SJSA1 (cell line): ENCODE measurements around the gene WSB1. TPM values are rescaled to one million over a fixed set of nuclear protein-coding genes. Genes with fewer than 3 reads are reported as not detected.
A peak's percentile ranks its signal among the peaks of the same experiment; 100 is the strongest.

ENCODE experiments used
- DNase-seq, 2 experiments: peaks; one replicate each; pipeline ENCODE4 v3.0.0-alpha.2; 2015 to 2020; ENCODE audit warnings: low spot score in 2 of 2, low read depth in 1 of 2
- H3K27ac ChIP-seq: fragments of 250-450 bp; sonication (Bioruptor Pico); 2 replicates; pipeline ENCODE4 v1.5.1; 2020; ENCODE audit warnings: mild to moderate bottlenecking, moderate library complexity
- H3K27me3 ChIP-seq: fragments of 250-450 bp; sonication (Bioruptor Pico); replicated peaks from 2 replicates; pipeline ENCODE4 v1.5.1; 2020; ENCODE audit warnings: mild to moderate bottlenecking, moderate library complexity
- H3K36me3 ChIP-seq: fragments of 250-450 bp; sonication (Bioruptor Pico); 2 replicates; pipeline ENCODE4 v1.5.1; 2020; ENCODE audit warnings: mild to moderate bottlenecking
- H3K4me1 ChIP-seq: fragments of 250-450 bp; sonication (Bioruptor Pico); replicated peaks from 2 replicates; pipeline ENCODE4 v1.6.1; 2021; ENCODE audit warnings: mild to moderate bottlenecking
- H3K4me3 ChIP-seq: fragments of 250-450 bp; sonication (Bioruptor Pico); 2 replicates; pipeline ENCODE4 v1.5.1; 2020; ENCODE audit warnings: mild to moderate bottlenecking
- H3K9me3 ChIP-seq: fragments of 250-450 bp; sonication (Bioruptor Pico); replicated peaks from 2 replicates; pipeline ENCODE4 v1.5.1; 2020; ENCODE audit warnings: mild to moderate bottlenecking
- total RNA-seq: library from RNA; depleted of rRNA; stranded (reverse); fragments of >200 nt; shearing (Covaris generic); gene quantifications from 2 replicates; pipeline ENCODE4 v1.2.3, GENCODE V29; 2014

Gene WSB1
- total RNA-seq, 1 experiment from 2014 or later = 55.3 TPM

DNA sequence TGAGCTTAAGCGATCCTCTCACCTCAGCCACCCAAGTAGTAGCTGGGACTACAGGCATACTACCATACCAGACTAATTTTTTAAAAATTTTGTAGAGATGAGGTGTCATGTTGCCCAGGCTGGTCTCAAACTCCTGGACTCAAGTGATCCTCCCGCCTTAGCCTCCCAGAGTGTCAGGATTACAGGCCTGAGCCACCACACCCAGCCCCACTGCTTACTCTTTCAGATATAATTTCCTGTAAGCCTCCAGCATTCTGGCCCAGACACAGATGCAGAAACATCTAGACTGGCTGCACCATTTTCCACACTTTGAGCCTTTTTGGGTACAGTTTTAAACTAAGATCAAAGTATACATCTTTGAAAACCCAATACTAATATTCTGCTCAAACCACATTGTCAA lies 8.4 kb upstream of the WSB1 start:
- DNase-seq = no peak
- H3K4me3 ChIP-seq = no peak overlapping the region
- H3K4me1 ChIP-seq = no peaks in the 10 kb centered on the region
- H3K27me3 ChIP-seq = no peaks in the 10 kb centered on the region; the same call in 1 of the 2 replicates
- no peaks in the 10 kb centered on the region for H3K36me3 ChIP-seq
- no peak overlapping the region for H3K27ac ChIP-seq
- no peaks in the 10 kb centered on the region for H3K9me3 ChIP-seq

DNA sequence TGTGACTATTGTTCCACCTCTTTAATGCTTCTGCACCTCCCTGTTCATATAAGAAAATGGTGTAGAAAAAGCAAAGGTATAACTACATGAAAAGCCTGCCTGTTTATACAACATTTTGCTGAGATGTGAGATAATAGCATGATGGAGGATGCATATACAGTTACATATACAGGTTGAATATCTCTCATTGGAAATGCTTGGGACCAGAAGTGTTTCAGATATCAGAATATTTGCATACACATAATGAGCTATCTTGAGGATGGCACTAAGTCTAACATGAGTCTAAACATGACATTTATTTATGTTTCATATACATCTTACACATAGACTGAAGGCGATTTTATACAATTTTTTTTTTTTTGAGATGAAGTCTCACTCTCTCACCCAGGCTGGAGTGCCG lies 5.7 kb upstream of the WSB1 start:
- Histone ChIP-seq H3K4me1 (peaks cover under 1% of the 10 kb centered on the region), H3K4me3 (no peak overlapping the region), H3K27ac (no peak overlapping the region), H3K36me3 (no peaks in the 10 kb centered on the region), H3K9me3 (no peaks in the 10 kb centered on the region), H3K27me3 (no peaks in the 10 kb centered on the region; the same call in 1 of the 2 replicates)
- DNase-seq = no peak

DNA sequence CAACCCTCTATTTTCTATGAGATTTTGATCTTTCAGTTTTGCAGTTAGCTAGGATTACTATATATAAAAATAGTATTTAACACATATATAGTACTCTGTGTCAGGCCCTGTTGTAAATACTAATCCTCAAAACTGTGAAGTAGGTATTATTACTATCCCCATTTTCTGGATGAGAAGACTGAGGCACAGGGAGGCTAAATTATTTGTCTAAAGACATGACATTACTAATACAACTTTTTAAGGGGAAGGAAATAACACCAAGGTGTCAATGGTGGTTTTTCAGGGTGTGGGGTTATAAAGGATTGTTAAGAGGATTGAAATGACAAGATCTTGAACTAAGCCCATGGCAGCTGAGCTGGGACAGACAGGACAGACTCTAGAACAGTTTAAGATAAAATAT lies 4.1 kb upstream of the WSB1 start:
- Histone ChIP-seq H3K4me3 (no peak overlapping the region), H3K27me3 (no peaks in the 10 kb centered on the region; the same call in 1 of the 2 replicates), H3K4me1 (peaks cover 8% of the 10 kb centered on the region), H3K36me3 (peaks cover 7% of the 10 kb centered on the region), H3K9me3 (no peaks in the 10 kb centered on the region), H3K27ac (no peak overlapping the region)
- DNase-seq = no peak

DNA sequence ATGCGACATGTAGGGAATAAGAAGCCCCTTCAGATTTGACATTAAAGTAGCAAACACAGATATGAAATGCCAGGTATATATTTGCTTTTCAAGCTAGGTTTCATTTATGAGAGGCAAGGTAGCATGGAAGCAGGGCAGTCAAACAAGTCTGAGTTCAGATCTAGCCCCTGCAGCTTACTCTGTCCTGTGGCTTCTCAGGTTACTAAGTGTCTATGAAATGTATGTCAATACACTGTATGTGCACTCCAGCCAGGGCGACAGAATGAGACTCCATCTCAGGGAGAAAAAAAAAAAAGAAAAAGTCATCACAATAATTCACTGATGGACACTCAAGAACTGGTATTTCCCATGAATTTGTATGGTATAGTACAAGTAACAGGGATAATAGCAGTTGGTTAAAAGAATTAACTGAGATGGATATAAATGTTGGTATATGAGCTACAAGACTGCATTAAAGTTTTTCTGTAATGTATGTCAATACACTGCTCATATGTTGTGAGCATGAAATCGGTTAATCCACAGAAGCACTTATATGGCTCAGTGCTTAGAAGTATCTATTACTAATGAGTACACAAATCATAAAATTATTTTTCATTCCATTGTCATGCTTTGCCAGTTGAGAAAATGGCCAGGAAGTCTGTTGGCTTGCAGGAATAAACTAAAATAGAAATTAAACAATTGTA lies 2.9 kb upstream of the WSB1 start:
- Histone ChIP-seq H3K9me3 (no peaks in the 10 kb centered on the region), H3K27ac (no peak overlapping the region), H3K36me3 (peaks cover 7% of the 10 kb centered on the region), H3K4me3 (no peak overlapping the region), H3K27me3 (no peaks in the 10 kb centered on the region; the same call in 1 of the 2 replicates), H3K4me1 (peaks cover 8% of the 10 kb centered on the region)
- DNase-seq = no peak

DNA sequence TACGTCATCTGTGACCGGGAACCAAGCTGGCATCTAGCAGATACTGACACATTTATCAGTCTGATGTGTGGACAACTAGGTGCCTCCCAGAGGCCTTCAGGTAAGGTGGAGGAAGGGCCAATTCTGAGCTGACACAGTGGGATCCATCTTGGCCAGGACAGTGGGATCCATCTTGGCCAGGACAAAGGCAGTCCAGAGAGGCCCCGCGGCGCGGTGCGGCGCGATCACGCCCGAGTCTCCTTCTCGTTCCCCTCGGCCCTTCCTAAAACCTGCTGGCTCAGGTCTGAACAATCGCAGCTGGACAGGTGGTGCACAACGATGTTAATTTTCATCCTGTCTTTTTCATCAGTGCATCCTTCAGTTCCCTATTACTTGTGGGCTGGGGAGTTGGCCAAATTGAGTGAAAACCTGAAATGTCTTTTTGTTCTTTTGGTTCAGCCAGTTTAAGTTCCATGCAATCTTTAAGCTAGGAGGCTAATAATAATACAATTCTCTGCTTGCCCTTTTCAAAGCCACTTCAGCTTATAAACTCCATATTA lies 486 bp upstream of the WSB1 start:
- peak overlapping the region; percentile 86 for H3K4me3 ChIP-seq
- no peaks in the 10 kb centered on the region for H3K27me3 ChIP-seq

DNA sequence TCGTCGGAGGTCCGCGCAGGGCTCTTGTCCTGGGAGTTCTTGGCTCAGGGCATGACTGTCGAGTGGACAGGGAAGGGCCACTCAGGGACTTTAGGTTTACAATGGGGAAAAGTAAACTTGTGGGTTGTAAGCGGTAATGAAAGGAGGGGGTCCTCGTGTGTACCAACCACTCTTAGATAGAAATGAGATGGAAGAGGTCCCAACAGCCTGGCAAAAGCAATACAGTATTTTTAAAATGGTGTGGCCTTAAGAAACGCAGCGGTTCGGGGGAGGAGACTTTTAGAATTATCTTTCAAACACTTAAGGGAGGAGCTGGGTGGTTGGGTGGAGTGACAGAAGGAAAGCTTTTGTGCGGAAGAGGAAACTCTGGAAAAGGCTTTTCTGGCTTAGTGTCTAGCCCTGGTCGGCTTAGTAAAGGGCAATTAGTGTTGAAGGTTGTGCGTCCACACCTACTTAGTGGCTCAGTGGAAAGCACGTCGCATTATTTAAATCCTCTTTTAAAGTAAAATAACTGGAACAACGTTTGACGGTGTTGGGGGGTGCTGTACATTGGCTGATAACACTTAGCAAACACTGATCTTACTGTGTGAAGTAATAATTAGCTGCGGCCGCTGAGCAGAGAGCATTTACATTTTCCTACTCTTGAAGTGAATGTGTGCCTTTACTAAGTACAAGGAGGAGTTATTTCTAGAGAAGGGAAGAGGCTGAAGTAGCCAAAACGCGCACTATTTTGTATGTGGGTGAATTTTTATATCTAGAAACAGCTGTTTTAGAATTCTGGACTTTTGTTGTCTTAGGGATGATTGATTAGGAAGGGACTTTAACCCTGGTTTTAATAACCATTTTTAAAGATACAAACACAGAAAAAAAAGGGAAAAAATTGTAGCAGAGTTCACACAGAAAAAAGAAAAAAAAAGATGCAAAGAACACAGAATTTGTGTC lies 1.0 kb downstream of the WSB1 start:
- peaks cover 23% of the 10 kb centered on the region for H3K36me3 ChIP-seq
- peak overlapping the region; percentile 95 for H3K27ac ChIP-seq
- H3K27me3 ChIP-seq = no peaks in the 10 kb centered on the region
- peak overlapping the region; percentile 86 for H3K4me3 ChIP-seq
- H3K9me3 ChIP-seq = no peaks in the 10 kb centered on the region
- H3K4me1 ChIP-seq = peaks cover 13% of the 10 kb centered on the region
- DNase-seq = peak; percentile 46 to 86

More for the DNA sequence above, 486 bp upstream of the WSB1 start:
- Histone ChIP-seq H3K4me1 (peaks cover 13% of the 10 kb centered on the region), H3K27ac (peak overlapping the region; percentile 95), H3K36me3 (peaks cover 21% of the 10 kb centered on the region), H3K9me3 (no peaks in the 10 kb centered on the region)
- DNase-seq = no peak

DNA sequence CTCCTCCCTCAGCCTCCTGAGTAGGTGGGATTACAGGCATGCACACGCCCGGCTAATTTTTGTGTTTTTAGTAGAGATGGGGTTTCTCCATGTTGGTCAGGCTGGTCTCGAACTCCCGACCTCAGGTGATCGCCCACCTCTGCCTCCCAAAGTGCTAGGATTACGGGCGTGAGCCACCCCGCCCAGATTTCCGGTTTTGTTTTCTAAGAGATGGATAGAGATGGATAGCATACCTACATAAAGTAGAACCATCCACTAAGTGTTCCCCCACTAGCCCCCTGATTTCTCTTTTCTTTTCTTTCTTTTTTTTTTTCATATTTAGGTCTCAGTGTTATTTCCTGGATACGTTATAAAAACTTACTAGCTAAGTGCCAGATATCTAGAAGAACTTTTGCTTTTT lies 2.0 kb downstream of the WSB1 start:
- H3K27ac ChIP-seq = no peak overlapping the region
- H3K9me3 ChIP-seq = no peaks in the 10 kb centered on the region
- peak overlapping the region; percentile 86 for H3K4me3 ChIP-seq
- peaks cover 13% of the 10 kb centered on the region for H3K4me1 ChIP-seq
- H3K27me3 ChIP-seq = no peaks in the 10 kb centered on the region
- DNase-seq = peak in 1 of 2 experiments; percentile 15
- H3K36me3 ChIP-seq = peaks cover 23% of the 10 kb centered on the region

DNA sequence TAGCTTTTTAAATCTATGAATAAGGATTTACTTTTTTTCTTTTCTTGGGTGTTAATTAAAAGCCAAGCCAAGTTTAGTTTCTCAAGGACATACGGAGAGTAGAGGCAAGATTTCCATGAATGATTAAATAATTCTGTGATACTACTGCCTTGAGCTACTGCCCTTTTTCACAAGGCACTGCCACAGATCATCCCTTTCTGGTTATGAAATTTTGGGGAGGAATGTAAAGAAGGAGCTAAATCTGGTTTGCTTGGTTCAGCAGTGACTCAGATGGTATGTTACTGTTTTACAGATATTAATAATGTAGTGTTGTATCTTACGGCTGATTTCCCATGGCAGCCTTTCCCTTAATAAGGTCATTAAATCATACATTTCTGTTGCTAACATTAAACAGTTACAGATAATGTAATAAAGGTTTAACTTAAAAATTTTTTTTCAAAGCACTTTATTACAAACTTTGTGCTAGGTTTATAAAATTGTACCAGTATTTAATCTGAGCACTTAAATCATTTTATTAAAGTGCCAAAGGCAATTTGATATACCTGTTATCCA lies 2.6 kb downstream of the WSB1 start:
- no peak for DNase-seq
- Histone ChIP-seq H3K4me1 (peaks cover 13% of the 10 kb centered on the region), H3K4me3 (peak overlapping the region; percentile 86), H3K27ac (no peak overlapping the region), H3K36me3 (peaks cover 26% of the 10 kb centered on the region), H3K27me3 (no peaks in the 10 kb centered on the region), H3K9me3 (no peaks in the 10 kb centered on the region)

DNA sequence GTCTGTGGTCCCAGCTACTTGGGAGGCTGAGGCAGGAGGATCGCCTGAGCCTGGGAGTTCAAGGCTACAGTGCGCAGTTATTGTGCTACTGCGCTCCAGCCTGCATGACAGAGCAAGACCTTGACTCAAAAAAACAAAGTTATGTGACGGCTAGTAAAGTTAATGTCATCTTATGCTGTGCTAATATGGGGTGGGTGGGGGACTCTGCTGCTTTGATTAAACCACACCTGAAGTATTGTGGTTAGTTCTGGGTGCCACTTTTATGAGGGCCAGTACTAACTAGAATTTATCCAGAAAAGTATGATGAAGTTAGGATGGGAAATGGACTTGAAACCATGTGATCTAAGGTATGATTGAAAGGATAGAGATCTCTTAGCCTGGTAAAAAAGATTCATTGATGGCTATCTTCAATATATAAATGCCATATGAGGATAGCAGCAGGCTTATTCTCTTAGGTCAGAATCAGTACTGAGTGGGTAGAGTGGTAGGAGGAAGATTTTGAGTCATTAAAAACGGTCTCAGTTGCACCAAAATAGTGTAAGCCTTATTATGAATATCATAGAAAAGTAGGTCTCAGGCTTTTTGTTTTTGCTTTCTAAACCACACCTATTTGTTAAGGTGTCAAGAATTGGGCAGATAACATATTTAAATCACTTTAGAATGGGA lies 5.6 kb downstream of the WSB1 start:
- DNase-seq = no peak
- H3K4me3 ChIP-seq = no peak overlapping the region

DNA sequence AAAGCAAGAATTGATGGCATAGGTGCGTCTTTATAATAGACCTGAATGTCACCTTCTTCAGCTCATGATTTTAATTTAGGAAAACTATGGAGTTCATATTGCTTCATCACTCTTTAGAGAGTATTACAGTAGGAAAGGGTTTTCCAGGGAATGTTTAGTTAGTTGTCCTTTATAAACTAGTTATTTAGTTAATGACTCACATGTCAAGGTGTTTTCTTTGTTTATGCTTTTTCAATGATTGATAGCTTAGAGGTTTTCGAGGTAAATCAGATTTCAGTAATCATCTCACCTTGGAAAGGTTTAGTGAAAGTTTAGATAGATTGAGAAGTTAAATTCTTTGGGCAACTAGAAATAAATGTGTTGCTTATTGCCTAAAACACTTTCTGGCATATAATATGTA lies 9.8 kb downstream of the WSB1 start:
- DNase-seq = no peak
- Histone ChIP-seq H3K27me3 (no peaks in the 10 kb centered on the region), H3K4me3 (no peak overlapping the region), H3K9me3 (no peaks in the 10 kb centered on the region), H3K36me3 (peaks cover 62% of the 10 kb centered on the region), H3K27ac (no peak overlapping the region), H3K4me1 (no peaks in the 10 kb centered on the region)

More for the DNA sequence above, 5.6 kb downstream of the WSB1 start:
- H3K27me3 ChIP-seq = no peaks in the 10 kb centered on the region
- peaks cover 38% of the 10 kb centered on the region for H3K36me3 ChIP-seq
- no peaks in the 10 kb centered on the region for H3K9me3 ChIP-seq
- no peak overlapping the region for H3K27ac ChIP-seq
- peaks cover 5% of the 10 kb centered on the region for H3K4me1 ChIP-seq

DNA sequence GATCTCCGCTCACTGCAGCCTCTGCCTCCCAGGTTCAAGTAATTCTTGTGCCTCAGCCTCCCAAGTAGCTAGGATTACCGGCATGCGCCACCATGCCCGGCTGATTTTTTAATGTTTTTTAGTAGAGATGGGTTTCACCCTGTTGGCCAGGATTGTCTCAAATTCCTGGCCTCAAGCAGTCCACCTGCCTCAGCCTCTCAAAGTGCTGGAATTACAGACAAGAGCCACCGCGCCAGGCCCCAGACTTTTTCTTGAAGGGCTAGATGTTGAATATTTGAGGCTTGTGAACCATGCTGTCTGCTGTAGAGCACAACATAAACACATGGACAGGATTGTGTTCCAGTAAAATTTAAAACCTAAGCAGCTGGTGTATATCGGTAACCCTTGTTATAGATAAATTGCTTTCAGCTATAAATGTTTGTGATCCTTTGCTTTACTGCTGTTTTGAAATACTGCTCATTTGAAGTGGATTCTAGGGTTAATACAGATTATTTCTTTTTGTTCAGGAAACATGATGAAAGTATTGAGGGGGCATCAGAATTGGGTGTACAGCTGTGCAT lies 12.4 kb downstream of the WSB1 start:
- H3K4me3 ChIP-seq = no peak overlapping the region
- peaks cover 85% of the 10 kb centered on the region for H3K36me3 ChIP-seq
- DNase-seq = no peak
- no peaks in the 10 kb centered on the region for H3K9me3 ChIP-seq
- no peak overlapping the region for H3K27ac ChIP-seq
- H3K4me1 ChIP-seq = no peaks in the 10 kb centered on the region
- no peaks in the 10 kb centered on the region for H3K27me3 ChIP-seq

DNA sequence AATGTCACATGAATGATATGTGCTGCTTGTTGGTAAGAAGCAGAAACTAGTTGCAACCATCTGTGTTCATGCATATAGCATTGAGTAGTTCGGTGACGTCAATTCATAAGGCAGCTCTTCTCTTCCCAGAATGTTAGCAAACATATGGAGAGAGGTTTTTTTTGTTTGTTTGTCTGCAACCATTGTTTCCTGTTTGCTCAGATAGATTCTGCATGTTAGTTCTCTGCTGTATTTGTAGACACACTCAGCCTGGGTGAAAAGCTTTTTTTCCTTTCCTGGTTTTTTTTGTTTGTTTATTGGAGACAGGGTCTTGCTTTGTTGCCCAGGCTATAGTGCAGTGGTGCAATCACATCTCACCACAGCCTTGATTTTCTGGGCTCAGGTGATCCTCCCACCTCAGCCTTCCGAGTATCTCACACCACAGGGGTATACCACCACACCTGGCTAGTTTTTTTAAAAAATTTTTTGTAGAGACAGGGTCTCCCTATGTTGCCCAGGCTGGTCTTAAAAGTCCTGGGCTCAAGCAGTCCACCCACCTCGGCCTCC lies 16.7 kb downstream of the WSB1 start:
- H3K4me1 ChIP-seq = no peaks in the 10 kb centered on the region
- H3K4me3 ChIP-seq = no peak overlapping the region
- H3K27me3 ChIP-seq = no peaks in the 10 kb centered on the region
- DNase-seq = no peak
- peaks cover 95% of the 10 kb centered on the region for H3K36me3 ChIP-seq
- H3K27ac ChIP-seq = no peak overlapping the region
- no peaks in the 10 kb centered on the region for H3K9me3 ChIP-seq

DNA sequence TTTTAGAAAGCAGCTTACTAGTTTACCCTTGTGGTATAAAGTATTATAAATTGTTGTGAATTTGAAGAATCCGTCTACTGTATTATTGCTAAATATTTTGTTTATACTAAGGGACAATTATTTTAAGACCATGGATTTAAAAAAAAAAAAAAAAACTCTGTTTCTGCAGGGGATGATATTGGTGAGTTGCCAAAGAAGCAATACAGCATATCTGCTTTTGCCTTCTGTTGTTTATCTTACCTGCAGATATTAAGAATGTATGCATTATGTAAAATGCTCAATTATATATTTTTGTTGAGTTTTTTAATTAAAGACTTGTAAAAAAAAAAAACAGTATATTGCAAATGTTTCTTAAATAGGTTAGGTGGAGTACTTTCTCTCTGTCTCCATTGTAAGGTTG lies 19.4 kb downstream of the WSB1 start:
- no peaks in the 10 kb centered on the region for H3K27me3 ChIP-seq
- peaks cover 88% of the 10 kb centered on the region for H3K36me3 ChIP-seq
- no peak overlapping the region for H3K27ac ChIP-seq
- no peaks in the 10 kb centered on the region for H3K4me1 ChIP-seq
- no peaks in the 10 kb centered on the region for H3K9me3 ChIP-seq
- H3K4me3 ChIP-seq = no peak overlapping the region
- DNase-seq = no peak
